GM21576 (cell line): ENCODE results near the gene SPATA32.

Experiments
- ATAC-seq: cut with Tn5 transposase; IDR thresholded peaks from one replicate; pipeline ENCODE4 v1.9.1; 2021; ENCODE audit warnings: mild to moderate bottlenecking, moderate library complexity; ENCODE audit not compliant: unreplicated experiment

SPATA32 gene

GRCh38 chr17:45230410-45230786 lies 31.5 kb downstream of the SPATA32 start:
- ATAC-seq: no peak

GRCh38 chr17:45229681-45230409 lies 32.0 kb downstream of the SPATA32 start:
- ATAC-seq: no peak

GRCh38 chr17:45228763-45229539 lies 32.9 kb downstream of the SPATA32 start:
- no peak for ATAC-seq

GRCh38 chr17:45227926-45228762 lies 33.8 kb downstream of the SPATA32 start:
- no peak for ATAC-seq

GRCh38 chr17:45227101-45227925 lies 34.6 kb downstream of the SPATA32 start:
- ATAC-seq: no peak

- no peak for ATAC-seq
Observed at GRCh38 chr17:45226576-45226975, 35.3 kb downstream of the SPATA32 start.

- peak; percentile 41 for ATAC-seq
Observed at GRCh38 chr17:45225964-45226530, 35.8 kb downstream of the SPATA32 start.

GRCh38 chr17:45225051-45225700 lies 36.7 kb downstream of the SPATA32 start:
- no peak for ATAC-seq

- no peak for ATAC-seq
Observed at GRCh38 chr17:45224671-45225050, 37.2 kb downstream of the SPATA32 start.

GRCh38 chr17:45223539-45224528 lies 38.1 kb downstream of the SPATA32 start:
- ATAC-seq: no peak

GRCh38 chr17:45222996-45223538 lies 38.8 kb downstream of the SPATA32 start:
- no peak for ATAC-seq

GRCh38 chr17:45222289-45222995 lies 39.5 kb downstream of the SPATA32 start:
- no peak for ATAC-seq

- ATAC-seq: no peak
Observed at GRCh38 chr17:45222014-45222288, 39.9 kb downstream of the SPATA32 start.

- ATAC-seq: no peak
Observed at GRCh38 chr17:45221081-45222013, 40.5 kb downstream of the SPATA32 start, which contains the start of gene FMNL1. FMNL1 (plus strand) TSS chr17:45221885; CDS start chr17:45222125, 240 bp downstream.

- ATAC-seq: no peak
Observed at GRCh38 chr17:45220079-45220478, 41.8 kb downstream of the SPATA32 start.

GRCh38 chr17:45218895-45219661 lies 42.8 kb downstream of the SPATA32 start:
- ATAC-seq: no peak
